HG02642 (cell line): ENCODE results near the gene LRRC40.
"Not testable (repeated sequence)": the region's sequence is repeated elsewhere in the genome, so short reads cannot be mapped to it uniquely, and the experiment has no call there.

Experiments
- ATAC-seq: cut with Tn5 transposase; IDR thresholded peaks from one replicate; pipeline ENCODE4 v1.9.1; 2021; ENCODE audit warnings: mild to moderate bottlenecking; ENCODE audit not compliant: unreplicated experiment, poor library complexity

LRRC40 gene

DNA sequence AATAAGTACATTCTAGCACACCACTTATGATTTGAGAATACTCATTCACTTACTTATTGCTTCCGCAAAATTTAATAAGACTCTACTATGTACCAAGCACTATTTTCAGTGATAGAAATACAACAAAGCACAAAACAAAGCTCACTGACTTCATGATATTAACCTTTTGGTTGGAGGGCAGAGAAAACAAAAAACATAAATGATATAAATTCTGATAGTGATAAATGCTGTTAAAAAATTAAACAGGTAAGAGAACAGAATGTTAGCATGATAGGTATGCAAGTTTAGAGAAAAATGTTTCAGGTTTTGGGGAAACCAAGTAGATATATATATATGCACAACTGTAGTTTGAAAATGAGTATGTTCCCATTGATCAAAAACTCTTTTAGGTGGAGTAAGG lies 1.2 kb downstream of the LRRC40 start:
- no peak for ATAC-seq

- ATAC-seq: no peak
Observed at GRCh38 chr1:70202173-70202758, 3.1 kb downstream of the LRRC40 start.

GRCh38 chr1:70200065-70200464 lies 5.3 kb downstream of the LRRC40 start:
- no peak for ATAC-seq

DNA sequence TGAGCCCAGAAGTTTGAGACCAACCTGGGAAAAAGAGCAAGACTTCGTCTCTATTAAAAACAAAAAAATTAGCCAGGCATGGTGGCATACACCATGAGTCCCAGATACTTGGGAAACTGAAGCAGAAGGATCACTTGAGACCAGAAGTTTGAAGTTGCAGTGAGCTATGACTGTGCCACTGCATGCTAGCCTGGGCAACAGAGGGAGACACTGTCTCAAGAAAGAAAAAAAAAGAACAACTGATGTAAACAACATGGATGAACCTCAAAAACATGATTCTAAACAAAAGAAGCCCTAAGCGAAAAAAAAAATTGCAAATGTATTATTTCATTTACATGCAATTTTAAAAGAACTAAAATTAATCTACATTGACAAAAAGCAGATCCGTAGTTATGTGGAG lies 9.0 kb downstream of the LRRC40 start:
- ATAC-seq: peak; percentile 25

GRCh38 chr1:70195342-70195741 lies 10.0 kb downstream of the LRRC40 start:
- ATAC-seq: peak; percentile 89

GRCh38 chr1:70194601-70195000 lies 10.8 kb downstream of the LRRC40 start:
- ATAC-seq: no peak

GRCh38 chr1:70192446-70192845 lies 12.9 kb downstream of the LRRC40 start:
- not testable (repeated sequence) for ATAC-seq

- no peak for ATAC-seq
Observed at GRCh38 chr1:70190180-70190579, 15.2 kb downstream of the LRRC40 start.

GRCh38 chr1:70188522-70188921 lies 16.9 kb downstream of the LRRC40 start:
- ATAC-seq: no peak

DNA sequence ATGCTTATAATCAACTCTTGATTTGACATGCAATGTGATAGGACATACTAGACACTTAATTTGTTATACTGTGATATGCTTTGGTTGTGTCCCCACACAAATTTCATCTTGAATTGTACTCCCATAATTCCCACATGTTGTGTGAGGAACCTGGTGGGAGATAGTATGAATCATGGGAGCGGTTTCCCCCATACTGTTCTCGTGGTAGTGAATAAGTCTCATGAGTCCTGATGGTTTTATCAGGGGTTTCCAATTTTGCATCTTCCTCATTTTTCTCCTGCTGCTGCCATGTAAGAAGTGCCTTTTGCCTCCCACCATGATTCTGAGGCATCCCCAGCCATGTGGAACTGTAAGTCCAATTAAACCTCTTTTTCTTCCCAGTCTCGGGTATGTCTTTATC lies 20.2 kb downstream of the LRRC40 start:
- ATAC-seq: not testable (repeated sequence)

DNA sequence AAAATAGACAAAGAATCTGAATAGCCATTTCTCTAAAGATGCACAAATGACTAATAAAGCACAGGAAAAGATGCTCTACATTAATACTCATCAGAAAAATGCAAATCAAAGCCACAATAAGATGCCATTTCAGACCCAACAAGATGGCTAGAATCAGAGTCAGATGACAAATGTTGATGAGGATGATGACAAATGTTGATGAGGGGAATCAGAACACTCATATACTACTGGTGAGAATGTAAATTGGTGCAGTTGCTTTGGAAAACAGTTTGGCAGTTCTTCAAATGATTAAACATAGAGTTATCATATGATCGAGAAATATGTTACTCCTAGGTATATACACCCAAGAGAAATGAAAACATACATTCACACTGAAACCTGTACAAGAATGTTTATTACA lies 33.9 kb downstream of the LRRC40 start:
- ATAC-seq: no peak

- ATAC-seq: no peak
Observed at GRCh38 chr1:70169018-70169839, 36.1 kb downstream of the LRRC40 start.

- no peak for ATAC-seq
Observed at GRCh38 chr1:70168283-70168682, 37.1 kb downstream of the LRRC40 start.

GRCh38 chr1:70164350-70164749 lies 41.0 kb downstream of the LRRC40 start:
- no peak for ATAC-seq

- no peak for ATAC-seq
Observed at GRCh38 chr1:70156529-70157120, 48.8 kb downstream of the LRRC40 start.

DNA sequence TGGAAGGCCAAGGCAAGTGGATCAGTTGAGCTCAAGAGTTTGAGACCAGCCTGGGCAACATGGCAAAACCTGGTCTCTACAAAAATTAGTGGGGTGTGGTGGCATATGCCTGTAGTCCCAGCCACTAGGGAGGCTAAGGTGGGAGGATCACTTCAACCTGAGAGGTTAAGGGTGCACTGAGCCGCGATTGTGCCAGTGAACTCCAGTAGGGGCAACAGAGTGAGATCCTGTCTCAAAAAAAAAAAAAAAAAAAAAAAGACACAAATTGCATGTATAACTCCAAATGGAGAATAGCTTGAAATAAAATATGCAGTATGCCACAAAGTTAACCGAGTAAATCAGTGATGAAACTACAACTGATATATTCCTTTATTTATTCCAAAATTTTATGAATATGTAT lies 51.6 kb downstream of the LRRC40 start:
- ATAC-seq: no peak

GRCh38 chr1:70150444-70150843 lies 54.9 kb downstream of the LRRC40 start:
- no peak for ATAC-seq

- no peak for ATAC-seq
Observed at GRCh38 chr1:70146488-70146887, 58.9 kb downstream of the LRRC40 start.

GRCh38 chr1:70143048-70143659 lies 62.2 kb downstream of the LRRC40 start:
- no peak for ATAC-seq

DNA sequence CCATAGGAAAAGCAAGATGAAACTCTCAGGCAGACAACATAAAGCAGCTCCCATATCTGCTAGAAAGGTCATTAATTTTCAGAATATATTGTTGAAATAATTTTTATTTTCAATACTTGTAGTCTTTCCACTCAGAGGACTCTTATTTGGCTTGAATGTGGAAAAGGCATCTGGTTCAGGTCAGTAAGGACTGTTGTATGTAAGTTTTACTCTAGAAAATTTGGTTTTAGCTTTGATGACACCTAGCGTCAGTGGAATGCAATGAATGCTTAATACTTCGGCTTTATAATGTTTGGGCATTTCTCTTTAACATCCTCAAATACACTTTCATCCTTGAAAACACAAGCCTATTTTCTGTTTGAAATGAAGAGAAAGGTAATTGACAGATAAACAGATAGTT lies 63.3 kb downstream of the LRRC40 start:
- no peak for ATAC-seq

- ATAC-seq: no peak
Observed at GRCh38 chr1:70140894-70141293, 64.5 kb downstream of the LRRC40 start.
